Cardiac muscle cell (in vitro differentiated cells and primary cell): Measurements from ENCODE around the gene ZNF408. TPM values are rescaled to one million over a fixed set of nuclear protein-coding genes. Genes with fewer than 3 reads are reported as not detected.
A peak's percentile ranks its signal among the peaks of the same experiment; 100 is the strongest.

Source experiments
- DNase-seq, 2 donors: peaks; one replicate each; pipeline versions ENCODE4 v3.0.0 to v3.0.0-alpha.2; 2010 to 2017; ENCODE audit warnings: low read depth in 1 of 2, low spot score in 1 of 2
- H3K27ac ChIP-seq: fragments of 200-600 bp; sonication (generic); 2 replicates; pipeline ENCODE4 v1.5.1; 2016
- H3K27me3 ChIP-seq: fragments of 200-600 bp; sonication (generic); 2 replicates; pipeline ENCODE4 v1.6.0; 2016; ENCODE audit warnings: control low read depth
- H3K36me3 ChIP-seq: fragments of 200-600 bp; sonication (generic); 2 replicates; pipeline ENCODE4 v1.5.1; 2016; ENCODE audit warnings: control low read depth
- H3K4me1 ChIP-seq: fragments of 200-600 bp; sonication (generic); 2 replicates; pipeline ENCODE4 v1.8.1; 2017; ENCODE audit warnings: low read depth, mild to moderate bottlenecking, mixed run types
- H3K4me3 ChIP-seq: fragments of 200-600 bp; sonication (generic); 2 replicates; pipeline ENCODE4 v1.5.1; 2016; ENCODE audit warnings: mild to moderate bottlenecking
- H3K9me3 ChIP-seq: fragments of 200-600 bp; sonication (generic); 2 replicates; pipeline ENCODE4 v1.5.1; 2017; ENCODE audit warnings: low read depth, mild to moderate bottlenecking, control low read depth
- CTCF ChIP-seq: IDR thresholded peaks from 2 replicates; pipeline ENCODE4 v1.5.1; 2012; ENCODE audit warnings: low read depth, mild to moderate bottlenecking, low read length
- polyA plus RNA-seq: library from polyadenylated mRNA; unstranded; fragments of >200 nt; fragmentation: Nextera tagmentation; extraction: Ambion mirVana; gene quantifications from 2 replicates; pipeline ENCODE4 v1.2.1, GENCODE V29; 2016
- total RNA-seq: library from RNA; depleted of rRNA; stranded (reverse); fragments of >200 nt; gene quantifications from 2 replicates; pipeline ENCODE4 v1.2.3, GENCODE V29; 2016

ZNF408 gene
- total and polyA plus RNA-seq, 2 experiments from 2014 or later, result 23.1 to 23.7 TPM

- Histone ChIP-seq H3K27ac (no peak overlapping the region), H3K36me3 (peaks cover 30% of the 10 kb centered on the region), H3K4me1 (peaks cover under 1% of the 10 kb centered on the region), H3K9me3 (no peaks in the 10 kb centered on the region), H3K27me3 (no peaks in the 10 kb centered on the region), H3K4me3 (no peak overlapping the region)
- TF ChIP-seq CTCF, result no peak
- DNase-seq, result no peak
Measured at GRCh38 chr11:46680164-46680760, 20.6 kb upstream of the ZNF408 start.

GRCh38 chr11:46680815-46681214 is 20.0 kb upstream of the ZNF408 start:
- H3K36me3 ChIP-seq, result peaks cover 30% of the 10 kb centered on the region

GRCh38 chr11:46681814-46682213 is 19.0 kb upstream of the ZNF408 start:
- H3K4me3 ChIP-seq, result no peak overlapping the region
- DNase-seq, result no peak
- TF ChIP-seq CTCF, result no peak
- no peak overlapping the region for H3K27ac ChIP-seq
- peaks cover 26% of the 10 kb centered on the region for H3K36me3 ChIP-seq
- no peaks in the 10 kb centered on the region for H3K4me1 ChIP-seq
- H3K9me3 ChIP-seq, result no peaks in the 10 kb centered on the region
- no peaks in the 10 kb centered on the region for H3K27me3 ChIP-seq

More at GRCh38 chr11:46680815-46681214, 20.0 kb upstream of the ZNF408 start:
- DNase-seq, result no peak
- no peaks in the 10 kb centered on the region for H3K27me3 ChIP-seq
- no peaks in the 10 kb centered on the region for H3K4me1 ChIP-seq
- no peak overlapping the region for H3K27ac ChIP-seq
- TF ChIP-seq CTCF, result no peak
- H3K9me3 ChIP-seq, result no peaks in the 10 kb centered on the region
- H3K4me3 ChIP-seq, result no peak overlapping the region

- no peaks in the 10 kb centered on the region for H3K27me3 ChIP-seq
- no peaks in the 10 kb centered on the region for H3K4me1 ChIP-seq
- H3K27ac ChIP-seq, result no peak overlapping the region
- TF ChIP-seq CTCF, result no peak
- DNase-seq, result peak in 1 of 2 donors; percentile 44
- no peak overlapping the region for H3K4me3 ChIP-seq
- H3K9me3 ChIP-seq, result no peaks in the 10 kb centered on the region
- peaks cover 30% of the 10 kb centered on the region for H3K36me3 ChIP-seq
Measured at GRCh38 chr11:46682773-46683752, 17.8 kb upstream of the ZNF408 start.

- no peak for TF ChIP-seq CTCF
- Histone ChIP-seq H3K4me3 (no peak overlapping the region), H3K4me1 (no peaks in the 10 kb centered on the region), H3K27ac (peak overlapping the region; percentile 51), H3K9me3 (no peaks in the 10 kb centered on the region), H3K36me3 (peaks cover 21% of the 10 kb centered on the region), H3K27me3 (no peaks in the 10 kb centered on the region)
- no peak for DNase-seq
Measured at GRCh38 chr11:46684367-46684766, 16.5 kb upstream of the ZNF408 start.
